Gastroesophageal sphincter (tissue), 3 donors: Measurements from ENCODE around the gene PPP6R2.

ENCODE experiments used
- EP300 ChIP-seq: sonication (generic); formaldehyde crosslinking; IDR thresholded peaks from one replicate; pipeline ENCODE4 v1.6.1; 2017; ENCODE audit warnings: antibody characterized with exemption, mild to moderate bottlenecking
- POLR2AphosphoS5 ChIP-seq: sonication (generic); formaldehyde crosslinking; IDR thresholded peaks from one replicate; pipeline ENCODE4 v1.6.1; 2017; ENCODE audit warnings: antibody characterized with exemption
- TF ChIP-seq, protein P1 (sequence below), 4 experiments: fragments of 200-600 bp in 2 of 4; fragments of 450-650 bp in 2 of 4; sonication (generic) in 1 of 4; IDR thresholded peaks; one replicate each; pipeline ENCODE4 v1.5.1; 2017 to 2019; ENCODE audit warnings: antibody characterized with exemption in 4 of 4, mild to moderate bottlenecking in 2 of 4, moderate library complexity in 2 of 4

DNA sequence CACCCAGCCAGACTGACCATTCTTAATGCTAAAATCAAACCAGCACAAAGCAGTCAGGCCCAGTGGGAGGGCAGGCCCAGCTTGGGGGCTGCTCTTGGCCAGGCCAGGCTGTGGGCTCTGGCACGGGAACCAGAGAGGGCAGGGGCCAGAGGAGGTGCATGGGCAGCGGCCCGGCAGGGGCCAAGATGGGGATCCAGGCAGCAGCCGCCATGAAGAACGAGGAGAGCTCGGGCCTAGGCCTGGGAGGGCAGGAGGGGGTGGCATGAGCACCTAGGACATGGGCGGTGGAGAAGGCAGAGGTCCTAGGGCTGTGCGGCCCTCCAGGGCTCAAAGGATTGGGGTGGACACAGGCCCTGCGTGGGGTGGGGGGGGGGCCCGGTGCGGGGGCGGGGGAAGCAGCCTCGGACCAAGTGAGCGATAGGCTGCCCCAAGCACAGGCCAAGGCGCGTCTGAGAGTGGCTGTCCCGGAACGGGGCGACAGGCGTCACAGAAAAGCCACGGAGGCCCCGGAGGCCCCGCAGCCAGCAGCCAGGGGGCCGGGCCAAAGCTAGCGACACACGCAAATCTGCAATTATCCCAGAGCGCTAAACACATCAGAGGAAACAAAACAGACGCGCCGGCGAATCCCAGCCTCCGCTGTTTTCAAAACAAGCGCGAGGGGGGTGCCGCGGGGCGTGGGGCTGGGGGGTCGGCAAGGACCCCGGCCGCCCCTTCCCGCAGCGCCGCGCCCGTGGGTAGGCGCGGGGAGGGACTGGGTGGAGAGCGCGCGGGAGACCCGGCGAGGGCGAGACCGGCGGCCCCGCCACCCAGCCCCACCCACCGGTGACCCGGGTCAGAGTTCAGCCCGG is 44.0 kb upstream of the PPP6R2 start:
- TF ChIP-seq EP300 (no peak), POLR2AphosphoS5 (no peak)
- TF ChIP-seq, protein P1, sequence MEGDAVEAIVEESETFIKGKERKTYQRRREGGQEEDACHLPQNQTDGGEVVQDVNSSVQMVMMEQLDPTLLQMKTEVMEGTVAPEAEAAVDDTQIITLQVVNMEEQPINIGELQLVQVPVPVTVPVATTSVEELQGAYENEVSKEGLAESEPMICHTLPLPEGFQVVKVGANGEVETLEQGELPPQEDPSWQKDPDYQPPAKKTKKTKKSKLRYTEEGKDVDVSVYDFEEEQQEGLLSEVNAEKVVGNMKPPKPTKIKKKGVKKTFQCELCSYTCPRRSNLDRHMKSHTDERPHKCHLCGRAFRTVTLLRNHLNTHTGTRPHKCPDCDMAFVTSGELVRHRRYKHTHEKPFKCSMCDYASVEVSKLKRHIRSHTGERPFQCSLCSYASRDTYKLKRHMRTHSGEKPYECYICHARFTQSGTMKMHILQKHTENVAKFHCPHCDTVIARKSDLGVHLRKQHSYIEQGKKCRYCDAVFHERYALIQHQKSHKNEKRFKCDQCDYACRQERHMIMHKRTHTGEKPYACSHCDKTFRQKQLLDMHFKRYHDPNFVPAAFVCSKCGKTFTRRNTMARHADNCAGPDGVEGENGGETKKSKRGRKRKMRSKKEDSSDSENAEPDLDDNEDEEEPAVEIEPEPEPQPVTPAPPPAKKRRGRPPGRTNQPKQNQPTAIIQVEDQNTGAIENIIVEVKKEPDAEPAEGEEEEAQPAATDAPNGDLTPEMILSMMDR (IDR thresholded peaks at IDR 0.05) = no peak
